Endothelial cell of hepatic sinusoid (primary cell): Measurements from ENCODE around the gene ARHGAP40.

Experiments used
- in situ Hi-C: cut with HindIII; loops from 2 replicates; pipeline ENCODE4 v1.10.0; 2017; ENCODE audit warnings: low sequenced_read_pairs

The ARHGAP40 gene

DNA sequence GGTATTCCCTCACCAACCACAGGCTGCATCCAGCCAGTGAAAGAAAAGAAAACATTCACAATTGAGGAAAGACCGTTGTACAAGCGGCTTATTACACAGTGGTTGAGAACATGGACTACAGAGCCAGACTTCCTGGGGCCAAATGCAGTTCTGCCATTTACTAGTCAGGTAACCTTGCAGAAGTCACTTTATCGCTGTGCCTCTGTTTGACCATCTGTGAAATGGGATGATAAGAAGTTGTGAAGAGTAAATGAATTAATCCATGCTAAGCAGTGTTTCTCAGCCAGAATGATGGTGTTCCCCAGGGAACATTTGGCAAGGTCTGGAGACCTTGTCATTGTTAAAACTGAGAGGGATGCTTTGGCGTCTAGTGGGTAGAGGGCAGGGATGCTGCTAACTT, 14.8 kb downstream of the ARHGAP40 start:
- in situ Hi-C loops: no loop called here

DNA sequence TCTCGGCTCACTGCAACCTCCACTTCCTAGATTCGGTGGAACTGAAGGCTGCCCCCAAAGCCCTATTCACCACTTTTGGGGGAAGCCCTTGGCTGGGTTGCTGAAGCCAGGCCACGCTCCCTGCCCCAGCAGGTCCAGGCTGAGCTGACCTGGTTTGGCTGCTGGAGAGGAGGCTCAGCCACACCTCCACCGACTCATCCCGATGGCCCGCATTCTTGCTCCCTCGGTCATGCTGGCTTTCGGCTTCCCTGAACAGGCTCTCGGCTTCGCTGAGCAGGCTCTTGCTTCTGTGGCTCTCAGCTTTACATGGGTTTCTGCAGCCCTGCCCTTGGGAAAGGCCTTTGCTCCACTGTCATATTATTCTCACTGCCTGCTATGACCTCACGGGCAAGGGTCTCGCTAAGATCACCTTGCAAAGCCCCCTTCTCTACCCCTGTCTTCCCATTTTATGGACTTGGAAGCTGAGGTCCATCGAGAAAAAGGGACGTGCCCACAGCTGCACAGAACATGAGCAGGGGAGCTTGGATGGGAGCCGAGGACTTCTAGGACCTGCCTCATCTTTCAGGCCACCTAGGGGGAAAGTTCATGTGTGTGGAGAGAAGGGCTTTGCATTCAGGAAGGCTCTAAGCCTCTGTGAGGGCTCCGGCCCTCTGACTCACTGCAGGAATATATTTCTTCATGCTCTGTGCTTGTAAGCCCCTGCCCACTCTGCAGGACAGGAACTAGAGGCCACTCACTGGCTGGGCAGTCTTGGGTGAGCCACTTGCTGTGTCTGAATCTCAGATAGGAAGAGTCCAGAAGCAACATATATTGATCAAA, 15.6 kb downstream of the ARHGAP40 start:
- in situ Hi-C loops: no loop called here

DNA sequence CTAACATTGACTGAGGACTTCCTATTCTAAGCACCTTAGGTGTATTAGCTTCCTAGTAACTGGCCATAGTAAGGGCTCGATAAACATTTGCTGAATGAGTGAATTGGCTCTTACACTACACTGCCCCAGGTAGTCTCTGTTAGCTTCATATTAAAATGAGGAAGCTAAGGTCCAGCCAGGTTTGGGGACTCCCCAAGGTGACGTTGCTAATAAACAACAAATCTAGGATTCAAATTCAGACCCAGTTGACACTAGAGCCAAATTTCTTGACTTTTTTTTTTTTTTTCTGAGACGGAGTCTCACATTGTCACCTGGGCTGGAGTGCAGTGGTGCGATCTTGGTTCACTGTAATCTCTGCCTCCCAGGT, 16.2 kb downstream of the ARHGAP40 start:
- in situ Hi-C loops: no loop called here

DNA sequence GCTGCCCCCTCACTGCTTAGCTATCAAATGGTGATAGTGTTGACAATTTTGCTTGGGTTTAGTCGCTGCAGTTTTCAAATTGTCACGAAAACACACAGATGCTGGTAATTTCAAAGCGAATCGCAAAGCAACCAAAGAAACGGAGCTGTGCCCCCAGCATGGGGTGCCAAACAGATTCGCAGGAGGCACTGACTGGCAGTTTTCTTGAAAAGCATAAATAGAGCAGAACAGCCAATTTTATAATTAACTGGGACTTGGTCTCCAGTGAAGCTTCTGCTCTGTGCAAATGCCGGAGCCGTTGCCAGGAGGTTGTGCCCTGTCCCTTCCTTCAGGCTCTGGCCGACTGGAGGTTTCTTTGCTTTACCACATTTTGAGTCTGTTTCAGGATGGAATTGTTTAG, 18.8 kb downstream of the ARHGAP40 start:
- in situ Hi-C loops: loop anchor here (10.0 kb wide), 1 partner anchor 104 kb away; the partner anchor contains the start of gene SLC32A1

DNA sequence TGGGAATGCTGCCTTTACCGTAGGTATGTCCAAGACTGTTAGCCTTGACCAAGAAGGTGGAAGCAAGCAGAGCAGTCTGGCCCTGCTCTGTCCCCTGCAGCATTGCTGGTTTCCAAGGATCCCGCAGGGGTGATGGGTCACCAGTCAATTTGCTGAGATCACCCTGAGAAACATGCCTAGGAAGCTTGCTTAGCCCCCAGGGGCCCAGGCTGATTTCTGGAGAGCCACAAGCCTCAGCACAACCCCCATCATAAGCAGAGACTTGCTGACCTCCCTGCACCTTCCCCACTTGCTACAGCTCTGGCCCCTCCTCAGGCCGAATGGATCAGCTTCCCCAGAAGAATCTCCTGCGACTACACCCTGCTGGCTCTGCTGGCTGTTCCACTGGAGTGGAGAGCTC, 21.5 kb downstream of the ARHGAP40 start:
- in situ Hi-C loops: loop anchor here (10.0 kb wide), 1 partner anchor 102 kb away; the partner anchor contains the start of gene SLC32A1

DNA sequence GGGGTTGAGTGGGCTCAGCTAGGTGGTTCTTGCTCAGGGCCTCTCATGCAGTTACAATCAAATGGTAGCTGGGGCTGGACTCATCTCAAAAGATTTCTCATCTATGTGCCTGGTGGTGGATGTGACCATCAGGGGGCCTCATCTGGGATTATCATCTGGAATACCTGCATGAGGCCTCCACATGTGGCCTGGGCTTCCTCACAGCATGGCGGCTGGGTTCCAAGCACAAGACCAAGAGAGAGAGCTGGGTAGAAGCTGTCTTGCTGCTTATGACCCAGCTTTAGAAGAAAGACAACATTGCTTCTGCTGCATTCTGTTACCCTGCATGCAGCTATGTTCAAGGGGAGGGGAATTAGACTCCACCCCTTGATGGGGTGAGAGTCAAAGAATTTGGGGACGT, 22.5 kb downstream of the ARHGAP40 start:
- in situ Hi-C loops: loop anchor here (10.0 kb wide), 1 partner anchor 101 kb away; the partner anchor contains the start of gene SLC32A1

DNA sequence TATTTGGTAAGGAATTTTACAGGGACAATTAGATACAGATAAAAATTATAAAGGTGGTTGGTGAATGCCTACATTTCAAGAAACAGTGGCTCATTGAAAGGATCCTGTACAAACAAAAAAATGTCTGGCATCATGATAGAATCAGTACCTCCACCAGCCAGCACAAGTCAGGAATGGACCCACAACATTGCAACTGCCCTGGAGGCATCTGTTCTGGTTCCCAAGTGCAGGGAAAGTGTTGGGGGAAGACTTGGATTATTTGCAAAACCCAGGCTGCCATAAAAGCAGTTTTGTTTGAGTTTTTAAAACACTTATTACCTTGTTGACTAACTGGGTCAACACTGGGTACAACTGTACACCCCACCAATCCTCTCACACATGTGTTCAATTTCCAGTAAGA, 24.3 kb downstream of the ARHGAP40 start:
- in situ Hi-C loops: loop anchor here (10.0 kb wide), 1 partner anchor 99 kb away; the partner anchor contains the start of gene SLC32A1

DNA sequence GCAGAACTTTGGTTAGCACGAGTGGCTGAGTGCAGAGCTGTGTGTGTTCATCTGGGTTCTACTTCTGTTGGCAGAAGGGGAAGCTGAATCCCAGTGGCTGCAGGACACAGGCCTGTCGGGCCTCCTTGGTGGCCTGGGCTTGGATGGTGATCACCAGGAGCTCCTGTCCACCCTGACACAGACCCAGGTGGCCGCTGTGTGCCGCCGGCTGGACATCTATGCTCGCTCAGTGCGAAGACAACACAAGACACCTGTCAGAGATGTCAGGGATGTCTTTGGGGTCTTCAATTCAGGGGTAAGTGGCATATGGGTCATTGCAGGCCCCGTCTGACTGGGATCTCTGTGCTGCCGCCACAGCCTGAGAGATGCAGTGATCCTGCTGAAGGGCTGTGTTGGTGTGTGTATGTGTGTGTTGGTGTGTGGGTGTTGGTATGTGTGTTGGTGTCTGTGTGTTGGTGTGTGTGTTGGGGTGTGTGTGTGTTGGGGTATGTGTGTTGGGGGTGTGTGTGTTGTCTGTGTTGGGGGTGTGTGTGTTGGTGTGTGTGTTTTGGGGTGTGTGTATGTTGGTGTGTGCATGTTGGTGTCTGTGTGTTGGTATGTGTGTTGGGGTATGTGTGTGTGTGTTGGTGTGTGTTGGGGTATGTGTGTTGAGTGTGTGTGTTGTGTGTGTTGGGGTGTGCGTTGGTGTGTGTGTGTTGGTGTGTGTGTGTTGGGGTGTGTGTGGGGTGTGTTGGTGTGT, 25.5 kb downstream of the ARHGAP40 start:
- in situ Hi-C loops: loop anchor here (10.0 kb wide), 1 partner anchor 98 kb away; the partner anchor contains the start of gene SLC32A1

DNA sequence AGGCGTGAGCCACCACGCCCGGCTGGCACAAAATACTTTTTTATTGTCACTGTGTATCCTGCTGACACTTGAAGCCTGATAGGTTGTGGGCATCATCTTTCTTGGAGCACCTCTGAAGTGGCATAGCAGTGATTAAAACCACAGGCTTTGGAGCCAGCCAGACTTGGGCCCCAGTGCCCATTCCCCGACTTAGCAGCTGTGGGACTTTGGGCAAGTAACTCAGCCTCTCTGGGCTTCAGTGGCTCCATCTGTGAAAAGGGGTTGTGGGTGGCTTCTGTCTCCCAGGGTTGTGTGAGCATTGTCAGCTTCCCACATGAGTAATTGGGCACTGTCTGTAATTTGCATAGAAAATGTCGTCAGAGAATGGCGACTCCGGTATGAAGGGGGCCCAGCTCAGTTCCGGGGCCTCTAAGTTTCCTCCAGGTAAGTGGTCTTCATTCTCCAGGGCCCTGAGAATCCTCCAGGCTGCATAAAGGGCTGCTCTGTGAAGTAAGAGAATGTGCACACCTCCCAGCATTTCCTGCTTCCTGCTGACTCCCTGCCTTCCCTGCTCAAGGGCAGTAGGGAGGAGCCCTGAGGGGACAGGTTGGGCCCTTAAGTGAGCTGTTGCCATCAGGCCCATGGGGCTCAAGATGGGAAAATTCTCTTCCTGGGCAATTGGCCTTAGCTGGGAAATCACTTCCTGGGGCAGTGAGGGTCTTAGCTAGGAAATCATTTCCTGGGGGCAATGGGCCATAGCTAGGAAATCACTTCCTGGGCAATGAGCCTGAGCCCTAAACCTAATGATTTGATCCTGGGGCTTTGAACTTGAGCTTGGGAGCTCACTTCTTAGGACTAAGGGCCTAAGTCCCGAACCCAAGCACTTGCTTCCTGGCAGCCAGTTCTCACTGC, 27.2 kb downstream of the ARHGAP40 start:
- in situ Hi-C loops: loop anchor here (10.0 kb wide), 1 partner anchor 96 kb away; the partner anchor contains the start of gene SLC32A1

DNA sequence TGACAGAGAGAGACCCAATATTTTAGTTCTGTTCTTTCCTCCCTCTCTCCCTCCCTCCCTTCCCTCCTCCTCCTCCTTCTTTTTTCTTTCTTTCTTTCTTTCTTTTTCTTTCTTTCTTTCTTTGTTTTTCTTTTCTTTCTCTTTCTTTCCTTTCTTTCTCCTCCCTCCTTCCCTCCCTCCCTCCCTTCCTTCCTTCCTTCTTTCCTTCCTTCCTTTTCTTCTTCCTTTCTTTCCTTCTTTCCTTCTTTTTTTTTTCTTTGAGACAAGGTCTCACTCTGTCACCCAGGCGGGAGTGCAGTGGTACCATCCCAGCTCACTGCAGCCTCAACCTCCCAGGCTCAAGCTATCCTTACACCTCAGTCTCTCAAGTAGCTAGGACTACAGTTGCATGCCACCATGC, 28.4 kb downstream of the ARHGAP40 start:
- in situ Hi-C loops: loop anchor here (10.0 kb wide), 1 partner anchor 95 kb away; the partner anchor contains the start of gene SLC32A1

DNA sequence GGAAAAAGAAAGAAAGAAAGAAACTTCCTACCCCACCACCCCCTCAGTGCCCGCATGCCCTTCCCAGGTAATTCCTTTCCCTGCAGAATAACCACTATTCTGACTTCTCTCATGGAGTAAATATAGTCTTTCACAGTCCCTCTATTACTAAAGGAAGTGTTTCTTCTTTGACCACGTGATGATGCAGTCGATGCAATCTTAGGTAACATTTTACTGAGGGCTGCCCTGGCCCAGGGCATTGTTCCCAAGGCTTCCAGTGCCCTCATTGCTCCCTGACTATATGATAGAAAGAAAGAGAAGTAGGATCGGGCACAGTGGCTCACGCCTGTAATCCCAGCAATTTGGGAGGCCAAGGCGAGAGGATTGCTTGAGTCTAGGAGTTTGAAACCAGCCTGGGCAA, 29.1 kb downstream of the ARHGAP40 start:
- in situ Hi-C loops: no loop called here

DNA sequence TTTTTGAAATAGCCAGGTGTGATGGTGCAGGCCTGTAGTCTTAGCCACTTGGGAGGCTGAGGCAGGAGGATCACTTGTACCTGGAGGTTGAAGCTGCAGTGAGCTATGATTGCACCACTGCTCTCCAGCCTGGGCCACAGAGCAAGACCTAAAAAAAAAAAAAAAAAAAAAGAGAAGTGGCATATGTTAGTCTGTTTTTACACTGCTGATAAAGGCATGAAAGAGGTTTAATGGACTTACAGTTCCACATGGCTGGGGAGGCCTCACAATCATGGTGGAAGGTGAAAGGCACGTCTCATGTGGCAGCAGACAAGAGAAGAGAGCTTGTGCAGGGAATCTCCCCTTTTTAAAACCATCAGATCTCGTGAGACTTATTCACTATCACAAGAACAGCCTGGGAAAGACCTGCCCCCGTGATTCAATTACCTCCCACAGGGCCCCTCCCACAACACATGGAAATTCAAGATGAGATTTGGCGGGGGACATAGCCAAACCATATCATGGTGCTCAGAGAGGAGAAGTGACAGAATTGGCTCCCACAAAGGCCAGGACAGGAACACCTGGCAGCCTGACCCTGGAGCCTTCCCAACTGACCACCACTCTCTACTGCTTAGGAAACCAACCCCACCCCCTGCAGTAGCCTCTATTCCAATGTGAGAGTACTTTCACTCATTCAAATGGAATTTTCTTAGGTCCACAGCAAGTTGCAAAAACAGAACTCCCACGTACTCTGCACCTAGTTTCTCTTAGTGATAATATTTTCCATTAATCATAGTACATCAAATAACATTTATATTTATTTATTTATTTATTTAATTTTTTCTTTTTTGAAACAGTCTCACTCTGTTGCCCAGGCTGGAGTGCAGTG, 29.8 kb downstream of the ARHGAP40 start:
- in situ Hi-C loops: no loop called here

DNA sequence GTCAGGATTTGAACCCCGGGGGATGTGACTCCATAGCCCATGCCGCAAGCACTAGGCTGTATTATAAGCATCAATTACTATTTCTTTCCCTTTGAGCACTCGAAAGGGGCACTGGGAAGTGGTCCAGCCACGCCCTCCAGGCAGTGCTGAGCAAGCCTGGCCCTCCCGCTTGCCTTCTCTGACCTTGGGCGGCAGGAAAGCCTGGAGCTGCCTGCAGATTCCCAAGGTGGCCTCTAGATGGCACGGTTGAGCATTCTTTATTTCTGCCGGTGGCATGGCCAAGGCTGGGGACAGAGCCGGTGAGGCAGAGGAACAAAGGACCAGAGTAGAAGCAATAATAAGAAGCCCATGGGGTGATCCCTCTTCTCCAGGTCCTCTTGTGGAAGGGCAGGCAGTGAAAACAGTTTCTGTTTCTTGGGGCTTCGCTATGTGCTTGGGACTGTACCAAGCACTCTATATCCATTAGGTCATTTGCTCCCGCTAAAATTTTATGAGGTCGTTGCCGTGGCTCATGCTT, 32.0 kb downstream of the ARHGAP40 start:
- in situ Hi-C loops: no loop called here

DNA sequence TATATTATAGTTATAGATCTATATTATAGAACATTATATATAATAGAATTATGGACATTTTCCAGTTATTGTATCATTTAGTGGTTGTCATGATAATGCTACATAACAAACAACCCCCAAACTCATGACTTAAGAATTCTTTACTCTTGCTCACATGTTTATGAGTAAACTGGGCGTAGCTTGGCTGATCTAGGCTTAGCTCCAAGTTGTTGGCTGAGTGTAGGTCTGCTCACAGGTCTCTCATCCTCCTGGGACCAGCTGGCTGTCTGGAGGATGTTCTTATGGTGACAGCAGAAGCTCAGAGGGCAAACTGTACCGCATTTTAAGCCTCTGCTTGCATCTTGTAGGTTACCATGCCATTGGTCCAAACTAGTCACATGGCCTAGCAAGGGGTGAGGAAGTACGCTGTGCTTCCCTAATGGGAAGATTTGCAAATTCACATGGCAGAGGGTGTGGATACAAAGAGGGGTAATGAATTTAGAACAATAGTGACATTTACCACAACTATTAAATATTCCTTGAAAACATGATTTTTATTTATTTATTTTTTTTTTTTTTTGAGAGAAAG, 34.2 kb downstream of the ARHGAP40 start:
- in situ Hi-C loops: no loop called here

DNA sequence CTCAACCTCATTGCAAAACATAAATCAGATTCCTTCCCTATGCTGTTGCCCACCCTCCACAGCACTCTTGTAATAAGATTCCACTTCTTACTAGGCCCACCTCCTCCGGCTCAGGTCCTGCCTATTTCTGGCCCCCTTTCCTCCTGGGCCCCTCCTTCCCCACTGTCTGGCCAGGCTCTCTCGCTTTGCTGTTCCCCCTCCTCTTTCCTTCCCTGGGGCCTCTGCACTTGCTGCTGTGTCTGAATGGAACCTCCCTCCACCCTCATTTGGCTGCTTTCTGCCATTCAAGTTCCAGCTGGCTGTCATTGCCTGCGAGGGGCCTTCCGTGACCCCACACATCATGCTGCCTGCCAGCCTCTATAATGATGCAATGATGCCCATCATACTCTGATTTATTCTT, 38.9 kb downstream of the ARHGAP40 start:
- in situ Hi-C loops: loop anchor here (10.0 kb wide), 1 partner anchor 114 kb away; no protein-coding TSS in a partner anchor

DNA sequence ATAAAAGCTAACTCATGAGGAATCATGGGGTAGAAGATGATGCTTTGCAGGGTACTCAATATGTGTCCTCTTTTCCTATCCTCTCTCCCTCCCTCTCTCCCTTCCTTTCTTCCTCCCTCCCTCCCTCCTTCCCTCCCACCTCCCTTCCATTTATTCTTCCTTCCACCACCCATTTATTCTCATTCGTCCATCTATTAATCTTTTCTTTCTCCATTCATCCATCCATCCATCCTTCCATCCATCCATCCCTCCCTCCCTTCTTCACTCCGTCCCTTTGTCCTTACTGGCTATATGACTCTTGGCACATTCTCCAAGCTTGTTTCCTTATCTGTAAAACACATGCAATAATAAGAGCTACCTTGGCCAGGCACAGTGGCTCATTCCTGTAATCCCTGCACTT, 40.9 kb downstream of the ARHGAP40 start:
- in situ Hi-C loops: loop anchor here (10.0 kb wide), 1 partner anchor 112 kb away; no protein-coding TSS in a partner anchor

DNA sequence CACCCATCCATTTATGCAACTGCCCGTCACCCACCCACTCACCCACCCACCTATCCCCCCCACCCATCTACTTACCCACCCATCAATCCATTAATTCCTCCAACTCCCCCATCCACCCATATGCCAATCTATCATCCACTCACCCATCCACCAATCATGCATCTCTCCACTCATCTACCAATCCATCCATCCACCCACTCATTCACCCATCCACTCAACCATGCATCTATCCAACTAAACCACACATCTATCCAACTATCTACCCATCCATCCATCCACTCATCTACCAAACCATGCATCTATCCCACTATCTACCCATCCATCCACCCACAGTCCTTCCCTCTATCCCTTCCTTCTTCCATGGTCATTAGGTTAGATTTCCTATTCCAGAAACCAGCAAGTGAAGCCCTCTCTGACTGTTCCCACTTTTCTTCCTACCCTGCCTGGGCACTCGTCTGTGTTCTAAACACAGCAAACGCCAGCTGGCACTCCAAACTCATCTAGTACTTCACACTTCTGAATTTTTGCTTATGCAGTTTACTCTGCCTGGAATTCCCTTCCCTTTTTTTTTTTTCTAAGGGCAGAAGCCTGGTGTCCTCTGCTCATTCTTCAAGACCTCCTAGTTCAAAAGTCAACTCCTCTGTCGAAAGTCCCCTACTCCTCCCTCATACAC, 43.1 kb downstream of the ARHGAP40 start:
- in situ Hi-C loops: loop anchor here (10.0 kb wide), 1 partner anchor 110 kb away; no protein-coding TSS in a partner anchor

DNA sequence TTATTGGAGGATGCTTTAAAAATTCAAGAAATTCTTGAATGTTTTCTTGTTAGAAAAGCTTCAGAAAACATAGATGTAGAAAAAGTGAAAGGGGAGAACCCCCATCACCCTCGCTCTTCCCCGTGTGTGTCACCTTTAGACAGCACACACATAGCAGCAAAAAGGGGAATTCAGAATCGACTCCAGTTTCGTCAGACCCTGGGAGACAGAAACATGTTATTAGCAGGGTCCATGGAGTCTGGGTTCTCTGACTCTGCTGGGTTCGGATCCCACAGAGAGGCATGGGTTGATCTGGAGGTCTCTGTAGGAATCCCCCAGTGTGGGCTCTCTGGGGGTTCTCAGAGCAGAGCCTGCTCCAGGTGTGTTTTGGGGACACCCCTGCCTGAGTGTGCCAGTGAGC, 43.7 kb downstream of the ARHGAP40 start:
- in situ Hi-C loops: loop anchor here (10.0 kb wide), 1 partner anchor 109 kb away; no protein-coding TSS in a partner anchor
